ENCODE data around the gene APOLD1.
"Not testable (repeated sequence)": the region's sequence is repeated elsewhere in the genome, so short reads cannot be mapped to it uniquely, and the experiment has no call there.

The APOLD1 gene

DNA sequence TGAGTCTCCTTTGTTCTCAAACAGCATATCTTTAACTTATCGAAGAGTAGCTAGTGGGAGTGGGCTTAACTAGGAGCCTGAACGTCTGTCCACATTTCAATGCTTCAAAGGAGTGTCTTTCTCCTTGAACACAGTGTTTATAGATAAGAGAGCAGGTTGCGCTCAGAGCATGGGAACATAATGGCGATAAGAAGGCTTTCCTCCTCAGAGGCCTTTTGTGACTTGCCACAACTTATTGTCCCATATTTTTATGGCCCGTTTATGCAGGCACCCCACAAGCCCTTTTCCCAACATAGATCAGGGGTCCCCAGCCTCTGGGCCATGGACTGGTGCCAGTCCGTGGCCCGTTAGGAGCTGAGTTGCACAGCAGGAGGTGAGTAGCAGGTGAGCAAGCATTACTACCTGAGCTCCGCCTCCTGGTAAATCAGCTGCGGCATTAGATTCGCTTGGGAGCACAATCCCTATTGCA is 25.1 kb downstream of the APOLD1 start:
- no peak for FAIRE-seq

DNA sequence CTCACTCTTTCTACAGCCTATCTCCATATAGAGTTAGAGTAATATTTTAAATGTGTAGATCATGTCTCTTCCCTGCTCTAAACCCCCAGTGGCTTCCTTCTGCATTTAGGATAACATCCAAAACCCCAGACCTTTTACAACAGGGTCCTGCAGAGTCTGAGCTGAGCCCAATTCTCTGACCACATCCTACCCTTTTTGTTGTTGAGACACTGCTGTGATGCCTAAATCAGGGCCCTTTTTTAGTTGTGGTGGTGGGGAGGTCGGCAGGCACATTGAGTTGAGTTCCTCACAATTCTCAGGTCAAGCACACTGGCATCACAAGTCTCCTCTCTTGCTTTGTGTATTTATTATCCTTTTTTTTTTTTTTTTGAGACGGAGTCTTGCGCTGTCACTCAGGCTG is 25.9 kb downstream of the APOLD1 start:
- FAIRE-seq: no peak

DNA sequence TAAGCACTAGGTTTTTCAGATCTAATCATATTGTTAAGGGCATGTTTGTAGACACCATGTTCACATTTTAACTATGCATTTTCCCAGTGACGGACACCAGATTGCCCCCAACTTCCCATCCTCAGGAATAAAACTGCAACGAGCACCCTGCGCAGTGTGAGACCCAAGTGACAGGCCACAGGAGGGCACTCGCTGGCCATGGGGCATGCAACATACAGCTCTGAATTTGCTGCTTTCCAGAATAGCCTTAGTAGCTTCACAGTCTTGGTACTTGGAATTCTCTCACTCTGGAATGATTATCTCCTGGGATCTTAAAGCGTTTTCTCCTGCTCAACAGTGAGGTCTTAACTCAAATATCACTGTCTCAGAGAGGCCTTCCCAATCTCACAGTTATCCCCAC is 26.7 kb downstream of the APOLD1 start:
- no peak for FAIRE-seq

DNA sequence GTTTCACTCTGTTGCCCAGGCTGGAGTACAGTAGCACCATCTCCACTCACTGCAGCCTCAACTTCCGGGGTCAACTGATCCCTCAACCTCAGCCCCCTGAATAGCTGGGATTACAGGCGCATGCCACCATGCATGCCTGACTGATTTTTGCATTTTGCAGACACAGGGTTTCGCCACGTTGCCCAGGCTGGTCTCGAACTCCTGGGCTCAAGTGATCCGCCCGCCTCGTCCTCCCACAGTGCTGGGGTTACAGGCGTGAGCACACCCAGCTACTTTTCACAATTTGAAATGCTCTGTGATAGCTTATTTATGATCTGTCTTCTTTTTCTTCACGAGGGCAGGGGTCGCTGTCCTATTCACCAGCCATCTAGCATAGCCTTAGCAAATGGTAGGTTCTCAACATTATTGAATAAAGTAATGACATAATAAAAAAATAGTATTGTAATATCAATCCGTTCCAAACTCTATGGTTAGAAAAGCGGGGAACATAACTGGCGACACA is 27.2 kb downstream of the APOLD1 start:
- no peak for FAIRE-seq

DNA sequence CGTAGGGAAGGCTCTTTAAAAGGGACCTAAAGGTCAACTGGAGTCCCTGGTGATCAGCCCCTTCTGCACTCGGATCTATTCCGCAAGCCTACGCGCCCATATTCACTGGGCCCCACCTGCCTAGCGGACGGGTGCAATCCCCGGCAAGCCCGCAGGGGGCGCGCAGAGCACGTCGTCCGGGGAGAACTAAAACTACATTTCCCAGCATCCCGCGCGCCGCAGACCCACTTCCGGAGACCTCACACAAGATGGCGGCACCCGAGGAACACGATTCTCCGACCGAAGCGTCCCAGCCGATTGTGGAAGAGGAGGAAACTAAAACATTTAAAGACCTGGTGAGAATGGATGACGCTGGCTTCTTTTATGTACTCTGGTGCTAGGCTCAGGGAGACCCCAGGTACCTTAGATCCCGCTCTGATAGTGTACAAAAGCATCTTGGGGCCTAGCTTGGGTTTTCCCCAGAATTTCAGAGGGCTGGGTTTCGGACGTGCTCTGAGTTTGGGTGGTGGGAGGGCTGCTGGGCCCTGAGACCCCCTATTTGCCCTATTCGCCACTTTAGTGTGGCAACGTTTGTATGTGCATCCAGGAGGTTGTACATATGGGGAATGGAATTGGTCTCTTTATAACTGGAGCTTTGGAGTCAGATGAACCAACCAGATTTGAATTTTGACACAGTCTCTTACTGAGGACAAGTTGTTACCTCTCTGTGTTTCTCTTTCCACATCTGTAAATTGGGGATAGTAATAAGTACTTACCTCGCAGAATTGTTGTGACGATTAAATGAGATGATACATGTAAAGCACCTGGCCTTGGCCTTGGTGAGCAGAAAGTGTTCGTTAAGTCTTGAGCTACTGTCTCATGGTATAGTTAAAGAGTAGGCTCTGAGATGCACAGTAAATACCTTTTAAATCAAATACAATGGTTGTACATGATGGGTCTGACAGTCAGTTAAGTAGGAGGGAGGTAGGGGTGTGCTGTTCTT is 28.0 kb downstream of the APOLD1 start, which contains the start of gene DDX47:
TSS of gene DDX47 (plus strand) at position 227 of the 982 bp plus-strand sequence. CDS start at position 249, 22 bp downstream.
- peak; percentile 65 for FAIRE-seq

DNA sequence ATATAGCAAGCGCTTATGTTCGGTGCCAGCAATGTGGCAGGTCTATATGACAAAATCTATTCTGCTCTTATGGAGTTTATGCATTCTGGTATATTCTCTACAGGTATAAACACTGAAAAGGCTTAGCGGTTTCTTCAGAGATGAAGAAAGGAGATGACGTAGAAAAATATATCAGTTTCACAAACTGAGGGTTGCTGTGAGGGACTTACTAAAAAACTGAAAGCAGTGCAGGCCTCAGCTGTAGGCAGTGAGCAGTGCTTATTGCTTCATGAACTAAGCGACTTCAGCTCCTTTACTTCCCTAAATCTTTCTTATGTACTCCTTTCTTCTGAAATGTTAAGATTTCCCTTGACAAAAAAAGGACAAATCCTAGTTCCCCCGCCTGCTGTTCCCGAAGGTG is 32.2 kb downstream of the APOLD1 start:
- FAIRE-seq: no peak

DNA sequence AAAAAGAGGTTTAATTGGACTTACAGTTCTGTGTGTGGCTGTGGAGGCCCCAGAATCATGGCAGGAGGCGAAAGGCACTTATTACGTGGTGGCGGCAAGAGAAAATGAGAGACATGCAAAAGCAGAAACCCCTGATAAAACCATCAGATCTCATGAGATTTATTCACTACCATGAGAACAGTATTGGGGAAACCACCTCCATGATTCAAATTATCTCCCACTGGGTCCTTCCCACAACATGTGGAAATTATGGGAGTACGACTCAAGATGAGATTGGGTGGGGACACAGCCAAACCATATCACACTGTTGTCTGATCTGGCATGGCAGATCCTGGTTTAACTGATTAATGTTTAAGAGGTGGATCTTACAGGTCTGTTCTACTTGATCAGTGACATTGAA is 33.2 kb downstream of the APOLD1 start:
- no peak for FAIRE-seq

DNA sequence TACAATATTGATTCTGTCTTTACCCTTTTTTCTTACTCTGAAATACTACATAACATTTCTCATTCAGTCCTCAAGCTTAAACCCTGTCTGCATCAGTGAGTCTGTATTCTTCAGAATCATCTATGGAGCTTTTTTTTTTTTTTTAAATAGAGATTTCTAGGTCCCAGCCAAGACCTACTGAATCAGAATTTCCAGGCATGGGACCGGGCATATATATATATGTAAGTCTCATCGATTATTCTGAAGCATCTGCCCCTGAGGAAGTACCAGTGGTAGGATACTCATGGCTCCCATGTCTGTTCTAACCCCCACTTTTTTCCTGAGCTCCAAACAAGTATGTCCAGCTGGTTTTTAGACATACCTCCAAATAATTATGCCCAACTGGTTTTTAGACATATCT is 33.8 kb downstream of the APOLD1 start:
- no peak for FAIRE-seq

DNA sequence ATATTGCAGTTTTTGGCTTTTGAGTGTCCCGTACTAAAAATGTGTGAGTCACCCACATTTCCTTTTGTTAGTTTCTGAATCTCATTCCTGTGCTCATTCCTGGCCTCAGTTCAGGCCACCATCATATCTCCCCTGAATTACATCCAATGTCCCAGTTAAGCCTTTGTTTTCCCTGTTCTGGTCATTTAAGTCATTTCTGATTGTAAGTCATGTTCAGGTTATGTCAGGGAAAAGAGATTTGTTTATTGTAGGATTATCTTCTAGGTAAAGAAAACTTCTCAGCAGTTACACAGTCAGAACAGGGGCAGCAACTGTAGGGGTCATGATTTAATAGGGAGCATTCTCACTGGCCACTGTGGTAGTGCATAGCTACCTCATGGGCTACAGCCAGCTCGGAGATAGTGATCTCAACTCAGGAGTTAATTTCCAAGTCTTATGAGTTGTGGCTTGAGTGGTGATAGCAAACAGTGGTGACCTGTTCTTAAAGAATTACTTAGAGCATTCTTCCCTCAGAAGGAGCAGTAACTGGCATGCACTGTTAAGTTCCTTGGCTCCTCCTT is 34.4 kb downstream of the APOLD1 start:
- FAIRE-seq: no peak

DNA sequence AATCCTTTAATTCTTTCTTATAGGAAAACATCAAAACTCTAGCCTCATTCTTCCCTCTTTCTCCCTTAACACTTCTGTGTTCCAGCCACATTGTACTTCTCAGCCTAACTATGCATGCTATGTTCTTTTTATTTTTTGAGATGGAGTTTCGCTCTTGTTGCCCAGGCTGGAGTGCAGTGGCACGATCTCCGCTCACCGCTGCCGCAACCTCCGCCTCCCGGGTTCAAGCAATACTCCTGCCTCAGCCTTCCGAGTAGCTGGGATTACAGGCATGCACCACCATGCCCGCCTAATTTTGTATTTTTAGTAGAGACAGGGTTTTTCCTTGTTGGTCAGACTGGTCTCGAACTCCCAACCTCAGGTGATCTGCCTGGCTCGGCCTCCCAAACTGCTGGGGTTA is 34.9 kb downstream of the APOLD1 start:
- FAIRE-seq: not testable (repeated sequence)

DNA sequence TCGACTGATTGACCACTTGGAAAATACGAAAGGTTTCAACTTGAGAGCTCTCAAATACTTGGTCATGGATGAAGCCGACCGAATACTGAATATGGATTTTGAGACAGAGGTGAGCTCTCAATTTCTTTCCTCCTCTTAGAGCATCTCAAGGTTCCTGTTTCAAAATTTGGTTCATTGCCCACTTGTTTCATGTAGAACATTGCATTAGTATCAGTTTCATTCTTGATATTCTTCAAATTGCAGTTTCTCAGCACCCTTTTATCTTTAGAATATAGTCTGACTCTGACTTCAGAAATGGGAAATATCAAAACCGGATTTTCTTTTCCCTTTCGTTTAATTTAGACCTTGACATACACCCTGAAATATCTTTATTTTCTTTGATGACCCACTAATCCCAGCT is 36.5 kb downstream of the APOLD1 start:
- no peak for FAIRE-seq

DNA sequence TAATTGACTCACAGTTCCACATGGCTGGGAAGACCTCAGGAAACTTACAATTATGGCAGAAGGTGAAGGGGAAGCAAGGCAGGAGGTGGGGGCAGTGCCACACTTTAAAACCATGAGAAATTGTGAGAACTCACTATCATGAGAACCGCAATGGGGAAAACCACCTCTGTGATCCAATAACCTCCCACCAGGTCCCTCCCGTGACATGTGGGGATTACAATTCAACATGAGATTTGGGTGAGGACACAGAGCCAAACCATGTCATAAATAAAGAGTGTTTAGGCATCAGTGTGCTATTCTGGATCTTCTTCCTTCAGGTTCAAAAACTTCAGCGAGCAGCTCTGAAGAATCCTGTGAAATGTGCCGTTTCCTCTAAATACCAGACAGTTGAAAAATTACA is 37.4 kb downstream of the APOLD1 start:
- no peak for FAIRE-seq

DNA sequence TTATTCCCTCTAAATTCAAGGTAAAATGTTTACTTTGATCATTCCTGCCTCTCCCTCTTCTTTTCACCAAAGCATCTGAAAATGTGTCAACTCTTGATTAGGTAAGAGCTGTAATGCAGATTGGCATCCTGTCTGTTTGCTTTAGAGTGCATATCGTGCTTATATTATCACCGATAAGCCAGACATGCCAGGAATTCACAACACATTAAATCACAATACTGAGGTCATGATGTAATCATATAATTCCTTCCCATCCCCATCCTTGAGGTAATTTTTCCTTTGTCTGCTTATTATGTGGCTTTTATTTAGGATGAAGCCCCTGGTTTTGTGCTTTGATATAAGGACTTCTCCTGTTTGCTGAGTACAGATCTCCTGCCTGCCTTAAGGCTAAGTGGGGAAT is 37.8 kb downstream of the APOLD1 start:
- FAIRE-seq: no peak

DNA sequence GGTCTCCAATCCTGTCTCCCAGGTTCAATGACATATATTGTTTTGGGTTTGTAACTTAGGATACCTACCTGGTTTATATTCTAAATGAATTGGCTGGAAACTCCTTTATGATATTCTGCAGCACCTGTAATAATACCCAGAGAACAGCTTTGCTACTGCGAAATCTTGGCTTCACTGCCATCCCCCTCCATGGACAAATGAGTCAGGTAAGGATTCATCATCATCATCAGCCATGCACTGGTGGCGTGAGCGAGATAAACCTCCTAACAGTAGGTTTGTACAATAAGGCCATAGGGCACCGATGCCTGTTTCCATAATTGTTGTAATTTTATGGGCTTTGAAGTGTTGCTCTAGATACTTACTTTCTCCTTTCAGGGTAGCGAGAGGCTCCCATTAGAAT is 38.4 kb downstream of the APOLD1 start:
- FAIRE-seq: no peak

DNA sequence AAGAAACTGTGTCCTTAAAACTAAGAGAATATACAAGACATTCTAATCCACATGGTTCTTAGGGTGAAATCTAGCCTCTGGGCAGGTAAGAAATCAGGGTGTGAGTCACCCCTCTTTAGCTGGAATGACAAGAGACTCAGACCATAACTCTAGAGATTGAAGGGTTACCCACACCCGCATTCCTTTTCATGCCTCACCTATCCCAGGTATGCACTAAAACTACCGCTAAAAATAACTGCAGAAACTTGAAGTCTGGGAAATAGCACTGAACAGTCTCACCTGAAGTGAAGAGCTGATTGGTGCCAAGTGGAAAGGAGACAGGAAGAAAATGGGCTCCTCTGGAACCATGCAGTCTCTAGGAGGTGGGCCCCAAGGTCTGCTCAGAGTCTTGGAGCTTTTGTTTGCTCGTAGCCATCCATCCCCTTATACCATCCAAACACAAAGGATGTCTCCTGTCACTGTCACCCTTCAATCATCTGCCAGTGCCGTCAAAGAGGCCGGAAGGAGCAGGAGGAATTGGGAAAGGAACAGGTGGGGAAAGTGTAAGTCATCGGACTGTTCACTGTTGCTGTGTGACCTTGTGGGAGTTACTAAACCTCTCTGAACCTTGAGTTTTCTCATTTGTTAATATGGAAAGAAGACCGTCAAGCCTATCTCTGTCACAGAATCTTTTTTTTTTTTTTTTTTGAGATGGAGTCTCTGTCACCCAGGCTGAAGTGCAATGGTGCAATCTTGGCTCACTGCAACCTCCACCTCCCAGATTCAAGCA is 50.1 kb downstream of the APOLD1 start:
- no peak for FAIRE-seq

DNA sequence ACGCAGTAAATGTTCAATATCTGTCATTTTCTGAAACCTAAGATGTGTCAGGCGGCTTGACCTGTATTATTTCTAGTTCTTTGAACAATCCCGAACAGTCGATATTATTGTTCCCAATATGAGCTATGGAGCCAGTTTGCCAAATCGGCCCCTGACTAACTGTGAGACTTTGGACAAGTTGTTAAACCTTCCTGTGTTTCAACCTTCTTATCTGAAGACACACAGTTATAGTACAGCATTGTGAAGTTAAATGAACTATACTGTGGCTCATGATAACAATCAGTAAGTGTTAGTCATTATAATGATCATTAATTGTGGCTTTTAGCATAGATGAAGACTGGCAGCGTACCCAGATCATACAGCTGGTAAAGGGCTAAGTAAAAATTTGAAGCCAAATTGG is 51.1 kb downstream of the APOLD1 start:
- FAIRE-seq: no peak

DNA sequence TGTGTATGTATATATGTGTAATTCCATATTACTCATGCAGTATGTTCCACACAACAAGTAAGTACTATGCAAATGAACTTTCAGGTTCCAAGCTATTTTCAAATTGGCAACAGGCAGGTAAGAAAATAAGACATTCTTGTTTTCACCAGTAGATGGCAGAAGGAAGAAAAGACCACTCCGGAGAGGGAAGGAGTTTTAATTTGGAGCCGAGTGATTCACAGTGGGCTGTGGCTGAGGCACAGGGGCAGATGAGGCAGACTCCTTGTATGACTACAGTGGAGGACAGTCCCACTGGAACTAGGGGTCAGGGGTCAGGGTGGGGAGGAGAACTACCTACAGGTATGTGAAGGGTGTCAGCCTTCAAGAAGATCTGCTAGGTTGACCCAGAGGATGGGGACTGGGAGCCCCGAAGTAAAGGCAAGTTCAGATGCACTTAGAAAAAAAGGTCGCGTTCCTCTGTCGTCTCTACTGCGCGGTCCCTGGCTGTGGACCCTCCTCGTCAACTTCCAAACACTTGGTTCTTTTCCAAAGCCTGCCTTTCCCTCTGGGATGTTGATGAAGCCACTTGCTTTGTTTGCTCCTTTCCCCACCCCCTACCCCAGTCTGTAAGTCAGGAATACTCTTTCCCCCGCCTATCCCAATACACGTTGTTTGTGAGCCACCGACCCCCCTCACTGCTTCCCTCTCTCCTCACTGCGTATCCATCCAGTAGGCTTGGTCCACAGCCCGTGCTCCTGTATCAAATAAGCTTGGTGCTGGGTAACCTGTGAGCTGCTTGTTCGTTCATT is 51.8 kb downstream of the APOLD1 start:
- FAIRE-seq: peak; percentile 35

DNA sequence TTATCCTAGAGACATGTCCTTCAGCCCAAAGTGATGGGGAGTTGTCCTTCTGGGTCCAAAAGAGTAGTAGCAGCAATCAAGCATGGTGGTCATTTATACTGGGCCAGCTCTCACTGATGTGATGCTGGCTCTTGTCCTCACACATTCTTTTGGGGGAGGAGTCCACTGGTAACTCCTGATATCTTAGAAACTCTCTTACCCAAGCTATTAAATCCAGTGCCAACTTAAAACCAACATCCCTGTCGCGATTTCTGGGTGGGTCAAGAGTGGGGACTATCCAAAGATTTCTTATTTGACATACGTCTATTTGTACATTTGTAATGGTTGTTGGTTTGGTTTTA is 52.3 kb downstream of the APOLD1 start:
- no peak for FAIRE-seq

DNA sequence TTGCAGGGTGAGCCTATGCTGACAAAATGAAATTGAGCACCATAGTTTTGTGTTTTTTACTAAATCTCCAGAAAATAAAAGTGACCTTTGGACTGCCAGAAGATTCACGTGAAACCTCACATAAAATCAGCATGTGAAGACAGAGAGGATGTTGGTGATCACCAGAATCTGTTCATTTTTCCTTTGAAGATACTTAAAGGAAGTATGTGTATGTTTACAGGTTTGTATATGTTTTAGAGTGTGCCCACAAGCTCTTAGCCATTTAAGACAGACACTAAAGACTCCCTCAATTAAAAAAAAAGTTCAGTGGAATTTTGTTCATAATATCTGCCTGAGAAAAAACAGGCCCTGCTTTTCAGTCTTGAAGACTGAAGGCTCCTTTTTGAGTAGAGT is 53.5 kb downstream of the APOLD1 start:
- no peak for FAIRE-seq

DNA sequence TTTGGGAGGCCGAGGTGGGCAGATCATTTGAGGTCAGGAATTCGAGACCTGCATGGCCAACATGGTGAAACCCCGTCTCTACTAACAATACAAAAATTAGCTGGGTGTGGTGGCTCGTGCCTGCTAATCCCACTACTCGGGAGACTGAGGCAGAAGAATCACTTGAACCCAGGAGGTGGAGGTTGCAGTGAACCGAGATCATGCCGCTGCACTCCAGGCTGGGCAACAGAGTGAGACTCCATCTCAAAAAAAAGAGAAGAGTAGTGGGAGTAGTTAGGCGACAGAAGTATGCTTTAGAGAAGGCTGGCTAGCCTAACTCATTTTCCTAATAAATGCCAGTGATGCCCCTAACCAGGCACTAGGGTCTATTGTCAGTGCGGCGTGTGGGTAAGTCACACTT is 54.0 kb downstream of the APOLD1 start:
- FAIRE-seq: not testable (repeated sequence)

DNA sequence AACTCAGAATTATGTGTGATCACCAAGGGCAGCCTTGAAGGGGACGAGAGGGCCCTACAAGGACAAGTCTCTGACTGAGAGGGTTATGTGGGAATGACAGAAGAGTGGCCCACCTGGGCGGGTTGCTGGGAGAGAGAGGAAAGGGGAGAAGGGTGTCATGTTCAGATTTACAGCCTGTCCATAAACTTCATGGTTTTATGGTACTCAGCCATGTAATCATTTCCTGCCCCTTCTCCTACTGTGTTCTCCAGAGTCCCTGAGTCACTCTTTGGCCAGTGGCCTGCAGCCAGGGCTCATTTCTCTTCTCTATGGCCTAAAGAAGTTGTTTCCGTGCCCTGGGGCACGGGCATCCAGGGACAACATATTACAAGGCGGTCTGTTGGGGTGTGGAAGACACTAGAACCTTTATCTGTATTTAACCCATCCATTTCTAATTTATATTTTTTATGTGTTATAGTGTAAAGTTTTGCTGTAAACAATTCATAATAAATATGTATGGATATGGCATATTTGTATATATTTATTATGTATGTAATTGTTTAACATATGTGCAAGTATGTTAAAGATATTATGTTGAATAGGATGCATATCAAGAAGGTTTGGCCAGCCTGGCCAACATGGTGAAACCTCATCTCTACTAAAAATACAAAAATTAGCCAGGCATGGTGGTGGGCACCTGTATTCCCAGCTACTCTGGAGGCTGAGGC is 54.6 kb downstream of the APOLD1 start:
- no peak for FAIRE-seq

DNA sequence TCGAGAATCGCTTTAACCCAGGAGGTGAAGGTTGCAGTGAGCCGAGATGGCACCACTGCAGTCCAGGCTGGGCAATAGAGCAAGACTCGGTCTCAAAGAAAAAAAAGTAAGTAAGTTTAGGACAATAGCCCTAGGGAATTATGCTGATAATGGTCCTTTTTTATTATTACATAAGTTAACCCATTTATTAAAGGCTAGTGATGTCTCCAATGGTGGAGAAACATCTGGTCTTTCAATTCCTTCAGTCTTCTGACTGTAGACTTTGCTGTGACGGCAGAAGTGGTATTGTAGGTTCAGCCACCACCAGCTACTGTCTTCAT is 55.1 kb downstream of the APOLD1 start:
- FAIRE-seq: no peak
